Posterior cingulate gyrus (tissue), 11 donors: Measurements from ENCODE around the gene FAM131C.
"Not testable (repeated sequence)": the region's sequence is repeated elsewhere in the genome, so short reads cannot be mapped to it uniquely, and the experiment has no call there.

ENCODE experiments used
- DNase-seq, 10 donors: peaks; one replicate each; pipeline versions ENCODE4 v3.0.0 to v3.0.0-alpha.2; 2020 to 2021; ENCODE audit warnings: mixed read lengths in 3 of 10
- intact Hi-C: fragments of 100-400 bp; cut with DNase I; formaldehyde crosslinking; loops from one replicate; pipeline ENCODE4 v1.15.1; 2023

Gene FAM131C

DNA sequence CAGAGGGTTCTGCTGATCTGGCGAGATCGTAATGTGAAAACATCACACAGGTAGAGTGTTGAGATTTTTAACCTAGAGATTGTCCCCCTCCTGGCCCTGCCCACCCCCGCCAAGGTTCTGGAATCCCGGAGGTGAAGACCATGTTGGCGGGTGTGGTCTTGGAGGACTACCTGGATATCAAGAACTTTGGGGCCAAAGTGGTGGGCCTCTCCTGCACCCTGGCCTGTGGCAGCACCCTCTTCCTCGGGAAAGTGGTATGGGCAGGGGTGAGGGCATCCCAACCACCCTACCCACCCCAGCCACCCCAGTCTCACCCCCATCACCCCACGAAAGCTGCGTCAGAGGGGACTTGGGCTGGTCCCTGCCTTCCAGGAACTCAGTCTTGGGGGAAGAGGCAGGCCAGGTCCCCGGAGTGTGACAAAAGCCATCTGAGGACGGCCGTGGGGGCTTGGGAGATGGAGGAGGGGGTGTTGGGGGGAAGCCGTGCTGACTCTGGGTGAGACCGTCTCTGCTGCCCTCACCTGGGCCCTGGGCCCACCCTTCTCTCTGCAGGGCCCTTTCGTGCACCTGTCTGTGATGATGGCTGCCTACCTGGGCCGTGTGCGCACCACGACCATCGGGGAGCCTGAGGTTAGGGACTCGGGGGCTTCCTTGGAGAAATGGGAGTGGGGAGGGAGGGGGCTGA, 25.5 kb downstream of the FAM131C start:
- no peak for DNase-seq
- intact Hi-C loops = no loop called here

DNA sequence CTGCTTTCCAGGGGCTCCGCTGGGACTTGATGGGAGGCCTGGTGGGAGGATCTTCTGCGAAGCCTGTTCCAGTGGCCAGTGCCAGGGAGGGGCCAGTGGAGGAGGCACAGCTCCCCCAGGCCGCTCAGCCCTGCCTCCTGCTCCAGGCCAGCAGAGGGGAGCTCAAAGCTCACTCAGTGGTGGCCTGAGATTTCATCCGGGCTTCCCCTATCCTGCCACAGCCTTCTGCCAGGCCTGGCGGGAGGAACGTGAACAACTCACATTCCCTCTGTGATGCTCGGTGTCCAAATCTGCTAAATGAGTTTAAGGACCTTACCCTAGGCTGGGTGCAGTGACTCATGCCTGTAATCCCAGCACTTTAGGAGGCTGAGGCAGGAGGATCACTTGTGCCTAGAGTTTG, 26.6 kb downstream of the FAM131C start:
- no peak for DNase-seq
- intact Hi-C loops = no loop called here

DNA sequence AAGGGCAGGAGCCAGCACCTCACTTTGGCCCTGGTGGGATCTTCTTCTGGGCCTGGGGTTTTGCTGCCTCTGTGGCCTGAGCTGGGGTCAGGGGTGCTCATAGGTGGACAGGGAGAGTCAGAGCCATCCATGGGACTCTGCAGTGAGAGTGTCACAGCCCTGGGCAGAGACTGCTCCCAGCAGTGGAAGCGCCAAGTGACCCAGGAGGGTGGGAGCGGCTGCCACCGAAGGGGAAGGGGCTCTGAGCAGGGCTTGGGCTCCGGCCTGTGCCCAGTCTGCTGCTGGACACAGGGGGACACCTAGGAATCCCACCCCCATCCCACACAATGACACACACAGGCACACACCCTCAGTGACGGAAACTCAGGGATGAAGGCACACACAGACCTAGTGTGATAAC, 29.5 kb downstream of the FAM131C start:
- no peak for DNase-seq
- intact Hi-C loops = no loop called here

DNA sequence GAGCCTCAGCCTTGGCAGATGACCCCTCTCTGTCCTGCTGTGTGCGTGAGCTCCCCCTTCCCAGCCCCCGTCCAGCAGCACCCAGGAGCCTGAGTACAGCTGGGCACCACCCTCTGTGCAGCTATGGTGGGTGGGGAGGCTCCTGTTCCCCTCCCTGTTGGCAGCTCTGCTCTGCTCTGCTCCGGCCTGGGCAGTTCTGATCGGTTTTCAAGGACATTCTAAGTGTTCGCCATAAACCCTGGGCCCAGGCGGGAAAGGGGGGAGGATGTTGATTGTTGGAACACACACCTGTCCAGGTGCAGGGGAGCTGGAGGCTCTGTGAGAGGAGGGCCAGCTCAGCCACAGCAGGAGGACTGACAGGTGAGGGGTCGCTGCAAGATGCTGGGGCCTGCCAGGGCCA, 29.9 kb downstream of the FAM131C start, which contains the start of gene CLCNKB:
Gene CLCNKB (plus strand): TSS at position 262 of the 400 bp plus-strand sequence. CDS start 711 bp downstream, outside the sequence.
- intact Hi-C loops = no loop called here

DNA sequence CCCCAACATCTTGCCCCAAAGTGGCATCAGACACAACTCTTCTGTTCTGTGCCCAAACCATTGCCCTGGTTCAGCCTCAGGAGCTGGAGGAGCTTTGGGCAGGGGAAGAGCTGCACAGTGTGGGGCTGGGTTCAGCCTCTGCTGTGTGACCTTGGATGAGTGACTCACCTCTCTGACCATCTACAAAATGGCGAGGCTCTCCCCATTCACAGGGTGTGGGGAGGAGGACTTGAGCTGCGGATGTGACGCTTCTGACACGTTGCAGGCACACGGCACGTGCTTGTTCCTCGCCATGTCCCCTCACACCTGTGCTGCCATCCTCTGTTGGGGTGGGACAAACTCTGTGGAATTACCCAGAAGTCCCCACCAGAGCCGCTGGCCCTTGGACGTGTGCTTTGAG, 30.8 kb downstream of the FAM131C start:
- DNase-seq, intact Hi-C loops: not testable (repeated sequence)

More for the DNA sequence above, 29.9 kb downstream of the FAM131C start, which contains the start of gene CLCNKB:
- no peak for DNase-seq

DNA sequence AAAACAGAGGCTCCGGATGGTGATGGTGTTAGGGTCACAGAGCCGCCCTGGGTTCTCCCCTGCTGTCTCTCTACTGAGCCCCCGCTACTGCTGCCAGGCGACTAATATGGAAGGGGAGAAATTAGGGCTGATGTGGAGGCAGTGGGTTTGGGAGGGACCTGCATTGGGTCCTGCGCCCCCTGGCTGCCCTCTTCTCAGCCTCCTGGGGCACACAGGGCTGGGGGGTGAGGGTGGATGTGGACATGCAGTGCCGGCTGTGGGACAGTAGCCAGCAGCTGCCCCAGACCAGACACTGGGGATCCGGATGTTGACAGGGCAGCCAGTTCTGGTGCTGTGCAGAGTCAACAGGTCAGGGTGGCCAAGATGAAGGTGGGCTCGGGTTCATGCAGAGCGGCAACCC, 31.4 kb downstream of the FAM131C start:
- intact Hi-C loops = no loop called here
- DNase-seq = no peak

DNA sequence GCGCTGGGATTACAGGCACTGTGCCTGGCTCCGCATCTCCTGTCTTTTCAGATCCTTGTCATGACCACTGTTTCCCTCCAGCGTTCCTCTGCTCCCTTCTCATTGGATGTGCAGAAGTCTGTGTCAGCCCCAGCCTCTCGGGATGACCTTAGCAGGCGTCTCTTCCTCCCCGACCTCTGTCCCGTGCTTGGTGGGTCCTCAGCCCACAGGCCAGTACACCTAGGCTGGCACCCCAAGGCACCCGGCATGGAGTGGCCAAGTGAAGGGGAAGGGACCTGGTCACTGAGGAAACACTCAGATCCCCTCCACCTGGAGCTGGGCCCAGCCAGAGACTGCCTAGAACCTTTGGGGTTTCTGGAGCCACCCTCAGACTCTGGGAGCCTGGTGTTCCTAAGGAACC, 32.3 kb downstream of the FAM131C start:
- intact Hi-C loops = no loop called here
- no peak for DNase-seq

DNA sequence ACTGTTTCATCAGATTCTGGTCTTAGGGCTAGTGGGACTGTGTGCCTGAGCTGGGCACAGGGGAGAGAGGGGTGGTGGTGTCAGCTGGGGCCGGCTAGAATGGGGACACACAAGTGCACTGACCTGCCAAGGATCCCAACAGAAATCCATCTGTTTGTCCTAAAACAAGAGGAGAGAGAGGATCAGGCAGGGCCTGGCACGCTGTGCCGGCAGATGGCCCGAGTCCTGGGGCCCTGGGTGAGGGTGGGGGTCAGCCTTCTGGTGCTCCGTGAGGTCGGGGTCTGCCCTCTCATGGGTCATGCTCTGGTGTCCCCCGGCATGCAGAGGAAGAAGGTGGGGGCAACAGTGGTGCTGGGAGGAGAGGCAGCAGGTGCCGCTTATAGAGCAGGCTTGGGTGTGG, 33.6 kb downstream of the FAM131C start:
- DNase-seq, intact Hi-C loops: not testable (repeated sequence)

DNA sequence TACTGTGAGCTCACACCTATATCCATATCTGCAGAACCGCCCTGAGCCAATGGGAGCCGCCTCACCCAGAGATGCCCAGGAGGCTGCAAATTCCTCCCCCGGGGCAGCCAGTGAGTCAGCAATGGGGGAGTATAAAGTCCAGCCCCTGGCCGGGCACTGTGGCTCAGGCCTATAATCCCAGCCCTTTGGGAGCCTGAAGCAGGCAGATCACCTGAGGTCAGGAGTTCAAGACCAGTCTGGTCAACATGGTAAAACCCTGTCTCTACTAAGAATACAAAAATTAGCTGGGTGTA, 34.9 kb downstream of the FAM131C start:
- DNase-seq = no peak
- intact Hi-C loops = no loop called here

DNA sequence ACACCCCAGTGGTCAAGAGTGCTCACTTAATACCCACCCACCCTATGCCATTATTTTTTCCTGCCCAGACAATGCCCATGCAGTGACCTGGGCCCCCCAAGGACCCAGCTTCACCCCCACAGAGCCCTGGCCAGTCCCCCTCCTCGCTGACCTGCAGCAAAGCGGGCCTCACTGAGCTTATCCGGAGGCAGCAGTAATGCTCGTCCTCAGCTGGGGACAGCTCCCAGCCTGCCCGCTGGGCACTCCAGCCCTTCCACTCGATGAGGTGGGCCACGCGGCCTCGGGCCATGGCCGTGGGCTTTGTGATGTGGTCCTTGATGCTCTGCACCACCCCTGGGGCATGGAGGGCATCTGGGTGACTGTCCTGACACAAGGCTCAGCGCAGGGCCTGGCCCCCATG, 37.0 kb downstream of the FAM131C start:
- intact Hi-C loops, DNase-seq: not testable (repeated sequence)

DNA sequence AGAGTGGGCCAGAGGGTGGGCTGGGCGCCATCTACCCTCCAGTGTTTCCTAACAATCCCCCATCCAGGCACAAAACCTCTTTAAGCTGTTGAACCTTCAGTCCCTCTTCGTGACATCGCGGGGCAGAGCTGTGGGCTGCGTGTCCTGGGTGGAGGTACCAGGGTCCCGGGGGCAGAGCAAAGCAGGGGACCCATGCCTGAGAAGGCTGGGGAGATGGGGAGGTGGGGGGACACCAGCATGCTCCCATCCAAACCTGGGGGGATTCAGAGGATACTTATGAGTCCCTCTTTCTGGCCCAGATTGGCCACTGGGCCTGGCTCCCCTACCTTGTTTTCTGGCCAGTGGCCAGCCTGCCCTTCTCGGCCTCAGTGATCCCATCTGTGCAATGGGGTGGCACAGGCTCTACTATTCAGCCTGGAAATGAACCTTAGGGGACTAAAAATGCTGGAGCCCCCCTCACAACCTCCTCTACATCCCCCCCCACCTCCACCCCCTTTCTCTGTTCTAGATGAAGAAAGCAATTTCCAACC, 40.3 kb downstream of the FAM131C start:
- DNase-seq = not testable (repeated sequence)
- intact Hi-C loops = loop anchor here (2.0 kb wide), 1 partner anchor 24 kb away; no protein-coding TSS in a partner anchor

DNA sequence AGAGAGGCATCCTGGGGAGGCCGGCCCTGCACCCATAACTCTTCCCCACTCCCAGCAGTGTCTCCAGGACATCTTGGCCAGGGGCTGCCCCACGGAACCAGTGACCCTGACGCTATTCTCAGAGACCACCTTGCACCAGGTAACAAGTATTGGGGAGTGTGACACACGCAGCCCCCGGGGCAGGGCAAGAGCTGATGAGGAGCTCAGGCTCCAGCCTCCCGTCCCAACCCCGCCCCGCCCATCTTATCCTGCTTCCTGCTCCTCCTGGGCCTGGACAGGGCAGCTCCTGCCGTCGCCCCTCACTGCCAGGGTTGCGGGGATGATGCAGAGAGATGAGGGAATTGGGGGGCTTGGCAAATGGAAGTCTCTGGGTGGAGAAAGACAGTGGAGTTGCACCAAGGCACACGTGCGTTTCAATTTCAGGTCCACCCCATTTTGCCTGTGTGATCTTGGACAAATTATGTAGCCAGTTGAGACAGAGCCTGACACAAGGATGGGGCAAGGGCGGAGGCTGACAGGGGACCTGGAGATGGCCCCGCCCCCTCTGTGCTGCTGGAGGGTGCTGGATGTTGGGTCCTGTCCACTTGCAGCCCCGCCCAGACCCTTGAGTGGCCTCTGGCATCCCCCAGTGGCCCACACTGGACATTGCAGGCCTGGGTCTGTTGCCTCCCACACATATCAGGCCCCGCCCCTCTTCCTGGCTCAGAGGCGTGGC, 40.9 kb downstream of the FAM131C start:
- intact Hi-C loops = loop anchor here (2.0 kb wide), 1 partner anchor 24 kb away; no protein-coding TSS in a partner anchor
- DNase-seq = peak; percentile 39 to 95 (median 70)

DNA sequence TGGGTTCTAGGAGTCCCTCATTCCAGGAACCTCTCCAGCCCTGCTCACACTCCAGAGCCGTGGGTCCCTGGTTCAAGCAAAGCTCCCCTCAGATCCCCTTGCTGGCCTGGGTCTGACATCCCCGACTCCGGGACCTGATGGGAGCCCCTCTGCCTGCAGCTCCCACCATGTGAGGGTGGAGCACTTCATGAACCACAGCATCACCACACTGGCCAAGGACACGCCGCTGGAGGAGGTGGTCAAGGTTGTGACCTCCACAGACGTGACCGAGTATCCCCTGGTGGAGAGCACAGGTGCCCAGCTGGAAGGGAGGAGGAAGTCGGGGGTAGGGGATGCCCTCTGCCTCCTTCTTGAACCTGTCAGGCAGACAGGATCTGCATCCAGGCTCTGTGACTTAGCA, 41.9 kb downstream of the FAM131C start:
- intact Hi-C loops = no loop called here
- DNase-seq = no peak

DNA sequence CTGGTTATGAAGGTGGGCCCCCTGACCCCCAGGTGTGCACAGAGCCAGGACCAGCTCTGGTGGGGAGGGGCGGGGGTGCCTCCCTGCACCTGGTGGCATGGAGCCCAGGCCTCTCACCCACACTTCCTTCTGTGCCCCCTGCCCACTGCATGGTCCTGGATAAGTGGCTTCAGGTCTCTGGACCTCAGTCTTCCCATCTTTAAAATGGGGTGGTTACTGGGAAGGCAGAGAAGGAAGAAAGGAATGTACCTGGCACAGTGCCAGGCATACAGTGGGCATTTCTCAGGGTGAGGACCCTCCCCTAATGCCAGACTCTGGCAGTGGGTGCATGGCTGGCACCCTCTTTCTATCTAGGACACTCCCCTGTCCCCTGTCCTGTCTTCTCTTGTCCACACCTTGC, 44.2 kb downstream of the FAM131C start:
- intact Hi-C loops = no loop called here
- no peak for DNase-seq

DNA sequence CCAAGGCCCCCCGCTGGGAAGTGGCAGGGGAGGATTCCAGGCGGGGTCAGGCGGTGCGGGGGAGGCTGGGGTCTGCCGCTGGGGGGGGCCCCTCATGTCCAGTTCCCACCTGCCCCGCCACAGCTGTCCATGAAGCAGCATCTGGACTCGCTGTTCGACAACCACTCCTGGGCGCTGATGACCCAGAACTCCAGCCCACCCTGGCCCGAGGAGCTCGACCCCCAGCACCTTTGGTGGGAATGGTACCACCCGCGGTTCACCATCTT, 44.5 kb downstream of the FAM131C start:
- intact Hi-C loops, DNase-seq: not testable (repeated sequence)

DNA sequence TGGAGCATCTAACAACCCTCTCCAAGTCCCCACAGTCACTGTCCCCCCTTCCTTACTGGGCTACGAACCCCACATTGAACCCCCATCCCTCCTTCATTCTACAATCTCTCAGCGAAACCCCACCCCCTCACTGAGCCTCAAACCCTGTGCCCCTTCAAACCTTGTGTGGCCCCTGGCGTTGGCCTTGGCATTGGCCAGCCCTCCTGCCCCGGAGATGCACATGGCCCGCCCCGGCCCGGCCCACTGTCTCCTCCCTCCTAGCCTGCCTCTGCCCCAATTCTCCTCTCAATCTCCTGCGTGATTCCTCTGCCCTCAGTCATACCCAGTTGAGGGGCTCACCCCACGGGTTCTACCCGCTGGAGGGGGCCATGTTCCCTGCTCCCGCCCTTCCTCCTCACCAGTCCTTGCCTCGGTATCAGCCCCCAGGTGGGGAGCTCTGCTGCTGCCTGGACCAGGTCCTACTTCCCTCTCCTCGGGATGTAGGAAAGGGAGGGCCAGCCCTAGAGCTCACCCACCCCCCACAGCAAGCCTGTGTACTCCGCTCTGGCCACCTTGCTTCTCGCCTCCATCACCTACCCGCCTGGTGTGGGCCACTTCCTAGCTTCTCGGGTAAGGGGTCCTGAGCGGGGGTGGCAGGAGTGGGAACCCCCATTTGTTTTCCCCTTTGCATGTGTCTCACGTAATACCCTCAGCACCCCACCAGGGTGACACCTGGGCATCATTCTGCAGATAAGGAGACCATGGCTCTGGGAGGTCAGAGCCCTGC, 45.0 kb downstream of the FAM131C start:
- intact Hi-C loops = no loop called here
- DNase-seq = no peak

DNA sequence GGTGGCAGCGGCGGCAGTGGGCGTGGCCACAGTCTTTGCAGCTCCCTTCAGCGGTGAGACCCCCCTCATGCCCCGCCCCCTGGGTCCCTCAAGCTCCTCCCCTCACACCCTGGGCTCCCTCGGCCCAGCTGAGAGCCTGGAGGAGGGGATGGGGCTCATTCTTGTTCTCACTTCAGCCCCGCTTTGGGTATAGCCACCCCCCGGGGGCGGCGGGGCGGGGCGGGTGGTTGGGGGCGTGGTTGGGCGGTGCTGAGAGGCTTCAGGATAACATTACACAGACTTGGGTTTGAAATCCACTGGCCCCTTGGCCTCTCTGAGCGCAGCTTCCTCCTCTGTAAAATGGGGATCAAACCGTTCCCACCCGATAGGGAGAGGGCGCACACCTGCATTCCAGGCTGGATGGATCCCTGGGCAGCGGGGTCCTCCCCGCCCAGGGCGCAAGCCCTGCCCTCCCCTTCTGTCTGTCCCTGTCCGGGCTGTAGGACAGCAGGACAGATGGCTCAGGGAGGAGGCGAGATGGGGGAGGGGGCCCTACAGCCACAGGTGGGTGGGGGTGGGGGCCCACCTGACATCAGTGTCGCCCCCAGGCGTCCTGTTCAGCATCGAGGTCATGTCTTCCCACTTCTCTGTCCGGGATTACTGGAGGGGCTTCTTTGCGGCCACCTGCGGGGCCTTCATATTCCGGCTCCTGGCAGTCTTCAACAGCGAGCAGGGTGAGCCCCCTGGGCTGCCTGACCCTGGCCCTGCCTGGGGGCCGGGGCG, 46.5 kb downstream of the FAM131C start:
- intact Hi-C loops = no loop called here
- no peak for DNase-seq

DNA sequence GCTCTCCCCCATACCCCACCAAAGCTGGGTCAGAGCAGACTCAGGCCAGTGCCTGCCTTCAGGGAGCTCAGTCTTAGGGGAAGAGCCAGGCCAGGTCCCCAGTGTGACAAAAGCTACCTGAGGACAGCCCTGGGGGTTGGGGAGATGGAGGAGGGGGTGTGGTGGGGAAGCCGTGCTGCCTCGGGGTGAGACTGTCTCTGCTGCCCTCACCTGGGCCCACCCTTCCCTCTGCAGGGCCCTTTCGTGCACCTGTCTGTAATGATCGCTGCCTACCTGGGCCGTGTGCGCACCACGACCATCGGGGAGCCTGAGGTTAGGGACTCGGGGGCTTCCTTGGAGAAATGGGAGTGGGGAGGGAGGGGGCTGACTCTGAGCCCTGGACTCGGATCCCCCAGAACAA, 47.1 kb downstream of the FAM131C start:
- not testable (repeated sequence) for DNase-seq

DNA sequence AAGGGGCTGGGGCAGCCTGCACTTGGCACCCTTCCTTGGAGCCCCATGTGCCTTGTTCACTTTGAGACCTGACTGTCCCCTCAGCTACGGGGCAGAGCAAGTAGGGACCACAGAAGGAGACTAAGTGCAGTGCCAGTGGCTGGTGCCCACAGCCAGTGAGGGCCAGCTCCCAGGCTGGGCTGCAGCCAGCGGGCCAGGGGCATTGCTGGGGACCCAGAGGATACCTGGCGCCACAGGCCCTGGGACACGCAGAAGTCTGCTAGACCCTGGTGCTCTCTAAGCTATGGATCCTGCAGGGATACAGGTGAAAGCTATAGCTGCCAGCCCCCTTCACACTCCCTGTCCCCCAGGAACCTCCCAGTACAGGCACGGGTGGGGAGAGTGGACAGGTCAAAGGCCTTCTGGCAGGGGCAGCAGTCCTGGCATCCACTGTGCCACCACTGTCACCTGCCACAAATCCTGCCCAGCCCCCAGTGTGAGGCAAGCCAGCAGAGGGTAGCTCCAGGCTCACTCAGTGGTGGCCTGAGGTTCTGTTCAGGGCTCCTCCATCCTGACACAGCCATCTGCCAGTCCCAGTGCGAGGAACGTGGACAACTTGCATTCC, 50.3 kb downstream of the FAM131C start:
- intact Hi-C loops = no loop called here
- peak in 1 of 10 donors; percentile 72 for DNase-seq

More for the DNA sequence above, 47.1 kb downstream of the FAM131C start:
- intact Hi-C loops = not testable (repeated sequence)

DNA sequence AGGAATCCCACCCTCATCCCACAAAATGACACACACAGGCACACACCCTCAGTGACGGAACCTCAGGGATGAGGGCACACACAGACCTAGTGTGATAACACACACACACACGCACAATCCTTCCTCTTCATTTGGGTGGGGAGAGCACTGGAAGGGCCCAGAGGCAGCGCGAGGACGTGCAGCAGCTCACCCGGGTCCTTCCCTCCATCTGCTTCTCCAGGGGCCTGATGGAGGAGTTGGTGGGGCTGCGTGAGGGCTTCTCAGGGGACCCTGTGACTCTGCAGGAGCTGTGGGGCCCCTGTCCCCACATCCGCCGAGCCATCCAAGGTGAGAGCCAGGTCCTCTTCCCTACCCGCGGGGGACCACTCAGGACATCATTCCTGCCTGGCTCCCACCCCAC, 51.1 kb downstream of the FAM131C start:
- peak in 1 of 10 donors; percentile 61 for DNase-seq
- intact Hi-C loops = no loop called here
